ENCODE data around the gene TMEM81.

TMEM81 gene

GRCh38 chr1:205058853-205059252 lies 25.4 kb downstream of the TMEM81 start:
- no peak for DNase-seq (ENCODE audit: low spot score)

GRCh38 chr1:205057808-205058575 lies 26.3 kb downstream of the TMEM81 start:
- DNase-seq (ENCODE audit: low spot score), result no peak

- DNase-seq (ENCODE audit: low spot score), result no peak
Measured at GRCh38 chr1:205056956-205057568, 27.2 kb downstream of the TMEM81 start.

- DNase-seq (ENCODE audit: low spot score), result no peak
Measured at GRCh38 chr1:205056188-205056611, 28.1 kb downstream of the TMEM81 start.

GRCh38 chr1:205054013-205054412 lies 30.2 kb downstream of the TMEM81 start:
- no peak for DNase-seq (ENCODE audit: low spot score)

GRCh38 chr1:205053296-205053695 lies 31.0 kb downstream of the TMEM81 start:
- DNase-seq (ENCODE audit: low spot score), result no peak

GRCh38 chr1:205052690-205053089 lies 31.6 kb downstream of the TMEM81 start:
- DNase-seq (ENCODE audit: low spot score), result no peak

- no peak for DNase-seq (ENCODE audit: low spot score)
Measured at GRCh38 chr1:205049479-205049878, 34.8 kb downstream of the TMEM81 start.

- DNase-seq (ENCODE audit: low spot score), result no peak
Measured at GRCh38 chr1:205048382-205048781, 35.9 kb downstream of the TMEM81 start.

- no peak for DNase-seq (ENCODE audit: low spot score)
Measured at GRCh38 chr1:205047764-205048231, 36.5 kb downstream of the TMEM81 start.

GRCh38 chr1:205046870-205047269 lies 37.4 kb downstream of the TMEM81 start:
- DNase-seq (ENCODE audit: low spot score), result no peak

GRCh38 chr1:205045146-205045545 lies 39.1 kb downstream of the TMEM81 start:
- no peak for DNase-seq (ENCODE audit: low spot score)

- DNase-seq (ENCODE audit: low spot score), result no peak
Measured at GRCh38 chr1:205044741-205045140, 39.5 kb downstream of the TMEM81 start.

GRCh38 chr1:205043866-205044265 lies 40.4 kb downstream of the TMEM81 start:
- DNase-seq (ENCODE audit: low spot score), result no peak

GRCh38 chr1:205042911-205043806 lies 41.1 kb downstream of the TMEM81 start, which contains the start of gene CNTN2:
Gene CNTN2, plus strand, starts transcription at chr1:205043212. Its CDS starts 9,974 bp downstream, at chr1:205053186.
- DNase-seq (ENCODE audit: low spot score), result no peak

- DNase-seq (ENCODE audit: low spot score), result no peak
Measured at GRCh38 chr1:205041998-205042910, 42.0 kb downstream of the TMEM81 start.

GRCh38 chr1:205041001-205041715 lies 43.1 kb downstream of the TMEM81 start:
- DNase-seq (ENCODE audit: low spot score), result no peak

- no peak for DNase-seq (ENCODE audit: low spot score)
Measured at GRCh38 chr1:205038132-205038786, 46.0 kb downstream of the TMEM81 start.

- no peak for DNase-seq (ENCODE audit: low spot score)
Measured at GRCh38 chr1:205037539-205037938, 46.7 kb downstream of the TMEM81 start.
